NCI-H1105 (cell line): Measurements from ENCODE around the gene LYPD6B.
A peak's percentile ranks its signal among the peaks of the same experiment; 100 is the strongest.

Experiments used
- DNase-seq: peaks from one replicate; lab custom pipeline; 2025; lab: John Stamatoyannopoulos, UW

The LYPD6B gene

GRCh38 chr2:149012545-149012944, 26.0 kb upstream of the LYPD6B start:
- no peak for DNase-seq

- no peak for DNase-seq
These were observed 23.0 kb upstream of the LYPD6B start for GRCh38 chr2:149015501-149015900.

GRCh38 chr2:149015926-149016563, 22.5 kb upstream of the LYPD6B start:
- DNase-seq = no peak

- peak; percentile 62 for DNase-seq
These were observed 21.1 kb upstream of the LYPD6B start for GRCh38 chr2:149017116-149017985.

- DNase-seq = no peak
These were observed 19.5 kb upstream of the LYPD6B start for GRCh38 chr2:149018981-149019380.

GRCh38 chr2:149019768-149020167, 18.7 kb upstream of the LYPD6B start:
- DNase-seq = no peak

- no peak for DNase-seq
These were observed 18.1 kb upstream of the LYPD6B start for GRCh38 chr2:149020432-149020851.

- no peak for DNase-seq
These were observed 17.2 kb upstream of the LYPD6B start for GRCh38 chr2:149021271-149021719.

- no peak for DNase-seq
These were observed 16.7 kb upstream of the LYPD6B start for GRCh38 chr2:149021761-149022160.

GRCh38 chr2:149023091-149023490, 15.4 kb upstream of the LYPD6B start:
- no peak for DNase-seq

GRCh38 chr2:149027590-149028250, 10.8 kb upstream of the LYPD6B start:
- DNase-seq = no peak

GRCh38 chr2:149028377-149028776, 10.1 kb upstream of the LYPD6B start:
- DNase-seq = no peak

GRCh38 chr2:149028891-149029290, 9.6 kb upstream of the LYPD6B start:
- no peak for DNase-seq

GRCh38 chr2:149029307-149029965, 9.1 kb upstream of the LYPD6B start:
- DNase-seq = no peak

- no peak for DNase-seq
These were observed 7.1 kb upstream of the LYPD6B start for GRCh38 chr2:149031396-149031795.

- peak; percentile 34 for DNase-seq
These were observed 4.8 kb upstream of the LYPD6B start for GRCh38 chr2:149033716-149034115.

GRCh38 chr2:149034406-149034805, 4.1 kb upstream of the LYPD6B start:
- no peak for DNase-seq

GRCh38 chr2:149036507-149037293, 1.8 kb upstream of the LYPD6B start:
- DNase-seq = no peak

GRCh38 chr2:149037851-149038250, 648 bp upstream of the LYPD6B start:
- no peak for DNase-seq

- DNase-seq = no peak
These were observed 770 bp downstream of the LYPD6B start for GRCh38 chr2:149039213-149039724.

GRCh38 chr2:149040451-149040850, 2.0 kb downstream of the LYPD6B start:
- DNase-seq = no peak
